Measurements from ENCODE around the gene CCDC126.
A peak's percentile ranks its signal among the peaks of the same experiment; 100 is the strongest.
"Not testable (repeated sequence)": the region's sequence is repeated elsewhere in the genome, so short reads cannot be mapped to it uniquely, and the experiment has no call there.

The CCDC126 gene

GRCh38 chr7:23597094-23598091 lies at the start of gene CCDC126:
TSS of gene CCDC126 (plus strand) at chr7:23597382. CDS start at chr7:23611316, 13,934 bp downstream.
- TF ChIP-seq CTCF (IDR thresholded peaks at IDR 0.05; ENCODE audit: extremely low read depth, missing control alignments): no peak

GRCh38 chr7:23547662-23548061 lies 49.5 kb upstream of the CCDC126 start:
- DNase-seq (ENCODE audit: low spot score): no peak
- no peak for TF ChIP-seq CTCF (IDR thresholded peaks at IDR 0.05; ENCODE audit: extremely low read depth, missing control alignments)

More at GRCh38 chr7:23597094-23598091, at the start of gene CCDC126:
- DNase-seq (ENCODE audit: low spot score): peak; percentile 92

- no peak for DNase-seq (ENCODE audit: low spot score)
- no peak for TF ChIP-seq CTCF (IDR thresholded peaks at IDR 0.05; ENCODE audit: extremely low read depth, missing control alignments)
Measured at GRCh38 chr7:23558303-23558702, 38.9 kb upstream of the CCDC126 start.

- DNase-seq (ENCODE audit: low spot score): peak; percentile 80
- TF ChIP-seq CTCF (IDR thresholded peaks at IDR 0.05; ENCODE audit: extremely low read depth, missing control alignments): peak; percentile 62
Measured at GRCh38 chr7:23570592-23571200, 26.5 kb upstream of the CCDC126 start.

- not testable (repeated sequence) for DNase-seq (ENCODE audit: low spot score)
Measured at GRCh38 chr7:23581975-23582374, 15.2 kb upstream of the CCDC126 start.

- DNase-seq (ENCODE audit: low spot score): not testable (repeated sequence)
Measured at GRCh38 chr7:23585304-23585703, 11.9 kb upstream of the CCDC126 start.

GRCh38 chr7:23586159-23586558 lies 11.0 kb upstream of the CCDC126 start:
- no peak for DNase-seq (ENCODE audit: low spot score)
- TF ChIP-seq CTCF (IDR thresholded peaks at IDR 0.05; ENCODE audit: extremely low read depth, missing control alignments): no peak

GRCh38 chr7:23590529-23590928 lies 6.7 kb upstream of the CCDC126 start:
- no peak for DNase-seq (ENCODE audit: low spot score)
- no peak for TF ChIP-seq CTCF (IDR thresholded peaks at IDR 0.05; ENCODE audit: extremely low read depth, missing control alignments)
